ENCODE data around the gene MED25.

MED25 gene

GRCh38 chr19:49817964-49818648 lies at the start of gene MED25:
Gene MED25, plus strand, starts transcription at chr19:49818289. Its CDS starts 53 bp downstream, at chr19:49818342.
- DNase-seq = peak; percentile 85

GRCh38 chr19:49770529-49770928 lies 47.6 kb upstream of the MED25 start:
- no peak for DNase-seq

- DNase-seq = no peak
Observed at GRCh38 chr19:49771674-49772139, 46.4 kb upstream of the MED25 start.

GRCh38 chr19:49772850-49773432 lies 45.1 kb upstream of the MED25 start:
- no peak for DNase-seq

DNA sequence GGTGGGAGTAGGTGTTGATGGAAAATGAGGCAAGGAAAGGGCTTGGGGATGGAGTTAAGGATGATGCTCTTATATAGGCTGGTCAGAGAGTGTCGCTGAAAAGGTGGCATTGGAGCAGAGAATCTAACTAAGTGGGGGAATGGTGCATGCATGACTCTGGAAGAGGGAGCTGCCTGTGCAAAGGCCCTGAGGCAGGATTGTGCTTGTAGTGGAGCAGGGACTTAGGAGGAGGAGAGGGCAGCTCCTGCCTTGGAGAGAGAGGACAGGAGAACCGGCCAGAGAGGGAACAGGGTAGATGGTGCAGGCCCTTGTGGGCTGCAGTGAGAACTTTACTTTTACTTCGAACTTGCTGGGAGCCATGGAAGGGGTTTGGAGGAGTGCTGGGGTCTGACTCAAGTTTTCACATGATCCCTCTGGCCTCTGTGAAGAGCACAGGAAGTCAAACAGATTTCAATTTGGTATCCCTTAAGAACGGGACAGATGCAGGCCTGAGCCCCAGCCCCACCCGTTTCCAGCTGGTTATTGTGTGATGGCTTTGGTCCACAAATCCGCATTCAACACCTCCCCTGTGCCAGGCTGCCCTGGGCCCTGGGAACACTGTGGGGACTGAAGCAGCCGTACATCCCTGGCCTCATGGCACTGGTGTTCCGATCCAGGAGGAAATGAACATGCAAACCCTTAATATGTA lies 44.3 kb upstream of the MED25 start:
- DNase-seq = no peak

- no peak for DNase-seq
Observed at GRCh38 chr19:49774969-49775368, 43.1 kb upstream of the MED25 start.

GRCh38 chr19:49775742-49776370 lies 42.2 kb upstream of the MED25 start:
- no peak for DNase-seq

GRCh38 chr19:49776371-49776764 lies 41.7 kb upstream of the MED25 start:
- no peak for DNase-seq

DNA sequence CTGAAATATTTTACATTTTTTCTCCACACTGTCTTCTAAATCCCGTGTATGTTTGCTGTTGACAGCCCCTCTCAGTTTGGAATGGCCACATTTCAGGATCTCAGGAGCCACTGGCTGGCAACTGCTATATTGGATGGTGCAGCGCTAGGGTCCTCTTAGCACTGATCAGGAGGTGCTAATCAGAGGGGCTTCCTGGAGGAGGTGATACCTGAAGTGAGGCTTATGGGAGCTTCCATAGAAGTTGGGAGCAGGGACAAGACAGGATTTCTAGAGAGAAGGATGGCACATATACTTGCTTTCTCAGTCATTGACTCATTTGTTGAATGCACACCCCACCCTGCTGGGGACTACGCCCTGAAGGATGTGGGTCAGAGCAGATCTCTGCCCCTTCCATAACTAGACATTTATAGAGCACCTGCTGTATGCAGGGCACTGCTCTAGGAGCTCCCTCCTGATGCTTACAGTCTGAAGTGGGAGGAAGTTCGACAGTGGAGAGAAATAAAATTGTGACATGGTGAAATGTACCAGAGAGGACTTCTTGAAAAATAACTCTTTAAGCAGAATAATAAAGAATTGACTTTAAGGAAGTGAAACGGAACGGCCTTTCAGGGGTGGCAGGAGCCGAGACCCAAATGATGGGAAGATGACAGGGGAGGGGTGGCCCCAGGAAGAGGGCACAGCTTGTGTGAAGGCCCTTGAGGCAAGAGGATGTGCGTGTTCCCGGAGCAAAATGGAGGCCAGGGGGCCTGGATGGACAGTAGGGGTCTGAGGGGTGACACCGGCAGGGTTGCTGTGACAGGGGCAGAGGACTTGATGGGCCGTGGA lies 38.1 kb upstream of the MED25 start:
- DNase-seq = no peak

DNA sequence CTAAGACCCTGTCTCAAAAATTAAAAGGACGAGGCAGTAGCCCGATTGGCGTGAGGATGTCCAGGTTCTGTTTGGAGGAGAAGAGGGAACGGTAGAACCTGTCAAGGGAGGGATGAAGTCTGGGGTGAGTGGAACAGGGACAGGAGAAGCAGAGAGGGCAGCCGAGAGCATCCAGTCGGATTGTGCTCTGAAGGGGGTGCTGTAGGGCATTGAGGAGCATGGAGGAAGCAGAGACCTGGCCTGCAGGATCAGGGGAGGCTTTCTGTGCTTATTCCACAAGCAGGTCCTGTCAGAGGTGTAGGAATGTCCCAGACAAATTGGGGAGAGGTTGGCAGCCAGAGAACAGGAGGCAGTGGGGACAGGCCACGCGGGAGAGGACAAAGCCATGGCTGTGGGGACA lies 37.2 kb upstream of the MED25 start:
- DNase-seq = no peak

GRCh38 chr19:49781394-49781793 lies 36.7 kb upstream of the MED25 start:
- no peak for DNase-seq

- DNase-seq = no peak
Observed at GRCh38 chr19:49782515-49782914, 35.6 kb upstream of the MED25 start.

DNA sequence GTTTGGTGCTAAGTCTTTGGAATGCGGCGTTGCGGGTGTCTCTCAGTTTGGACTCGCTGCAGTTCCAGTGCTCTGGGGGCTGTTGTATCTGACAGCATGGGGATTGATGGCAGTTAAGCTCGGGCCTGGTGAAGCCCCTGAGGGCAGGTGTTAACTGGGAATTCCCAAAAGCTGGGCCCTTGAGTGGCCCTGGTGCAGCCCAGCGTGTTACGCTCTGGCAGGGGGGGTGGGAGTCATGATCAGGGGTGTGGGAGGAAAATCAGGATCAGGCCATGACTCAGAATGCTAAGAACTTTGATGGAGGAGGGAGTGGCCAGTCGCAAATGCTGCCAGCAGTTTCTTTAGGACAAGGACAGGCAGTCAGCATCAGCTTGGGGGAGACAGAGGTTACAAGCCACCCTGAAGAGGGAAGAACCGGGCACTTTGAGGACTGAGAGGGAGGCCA lies 31.7 kb upstream of the MED25 start:
- DNase-seq = no peak

DNA sequence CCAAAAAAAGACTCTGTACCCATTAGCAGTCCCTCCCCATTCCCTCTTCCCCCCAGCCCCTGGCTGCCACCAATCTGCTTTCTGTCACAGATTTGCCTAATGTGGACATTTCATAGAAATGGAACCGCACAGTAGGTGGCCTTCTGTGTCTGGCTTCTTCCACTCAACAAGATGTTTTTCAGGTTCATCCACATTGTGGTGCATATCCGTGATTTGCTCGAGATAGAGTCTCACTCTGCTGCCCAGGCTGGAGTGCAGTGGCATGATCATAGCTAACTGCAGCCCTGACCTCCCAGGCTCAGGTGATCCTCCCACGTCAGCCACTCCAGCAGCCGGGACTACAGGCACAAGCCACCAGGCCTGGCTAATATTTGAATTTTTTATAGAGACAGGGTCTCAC lies 30.3 kb upstream of the MED25 start:
- DNase-seq = no peak

- no peak for DNase-seq
Observed at GRCh38 chr19:49788857-49789256, 29.2 kb upstream of the MED25 start.

DNA sequence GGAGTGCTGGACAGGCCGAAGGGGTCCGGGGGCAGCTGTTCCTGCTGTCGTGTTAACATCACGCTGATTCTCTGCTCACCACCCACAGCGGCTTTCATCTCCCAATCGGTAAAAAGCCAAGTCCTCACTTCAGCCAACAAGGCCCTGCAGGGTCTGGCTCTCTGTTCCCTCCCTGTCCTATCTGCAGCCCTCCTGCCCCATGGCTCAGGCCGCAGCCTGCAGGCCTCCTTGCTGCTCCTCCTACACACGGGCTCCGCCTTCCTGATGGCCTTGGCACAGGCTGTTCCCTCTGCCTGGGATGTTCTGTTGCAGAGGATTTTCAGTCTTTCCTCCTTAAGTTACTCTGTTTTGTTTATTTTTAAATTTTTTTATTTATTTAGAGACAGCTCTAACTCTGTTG lies 27.2 kb upstream of the MED25 start:
- no peak for DNase-seq

DNA sequence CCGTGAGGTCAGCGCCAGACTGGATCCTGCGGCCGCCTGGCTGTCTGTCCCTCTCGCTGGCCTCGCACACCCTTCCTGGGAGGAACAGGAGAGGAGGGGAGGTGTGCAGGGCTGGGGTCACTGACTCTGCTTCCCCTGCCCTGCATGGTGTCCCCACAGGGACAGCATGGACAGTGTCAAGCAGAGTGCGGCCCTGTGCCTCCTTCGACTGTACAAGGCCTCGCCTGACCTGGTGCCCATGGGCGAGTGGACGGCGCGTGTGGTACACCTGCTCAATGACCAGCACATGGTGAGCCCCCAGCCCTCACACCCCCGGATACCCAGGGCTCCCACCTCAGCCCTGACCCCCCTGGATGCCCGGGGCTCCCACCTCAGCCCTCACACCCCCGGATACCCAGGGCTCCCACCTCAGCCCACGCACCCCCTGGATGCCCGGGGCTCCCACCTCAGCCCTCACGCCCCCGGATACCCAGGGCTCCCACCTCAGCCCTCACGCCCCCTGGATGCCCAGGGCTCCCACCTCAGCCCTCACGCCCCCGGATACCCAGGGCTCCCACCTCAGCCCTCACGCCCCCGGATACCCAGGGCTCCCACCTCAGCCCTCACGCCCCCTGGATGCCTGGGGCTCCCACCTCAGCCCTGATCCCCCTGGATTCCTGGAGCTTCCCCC lies 26.2 kb upstream of the MED25 start:
- no peak for DNase-seq

GRCh38 chr19:49792829-49793560 lies 25.1 kb upstream of the MED25 start:
- no peak for DNase-seq

- DNase-seq = no peak
Observed at GRCh38 chr19:49793561-49793840, 24.6 kb upstream of the MED25 start.

GRCh38 chr19:49795615-49796014 lies 22.5 kb upstream of the MED25 start:
- DNase-seq = no peak

DNA sequence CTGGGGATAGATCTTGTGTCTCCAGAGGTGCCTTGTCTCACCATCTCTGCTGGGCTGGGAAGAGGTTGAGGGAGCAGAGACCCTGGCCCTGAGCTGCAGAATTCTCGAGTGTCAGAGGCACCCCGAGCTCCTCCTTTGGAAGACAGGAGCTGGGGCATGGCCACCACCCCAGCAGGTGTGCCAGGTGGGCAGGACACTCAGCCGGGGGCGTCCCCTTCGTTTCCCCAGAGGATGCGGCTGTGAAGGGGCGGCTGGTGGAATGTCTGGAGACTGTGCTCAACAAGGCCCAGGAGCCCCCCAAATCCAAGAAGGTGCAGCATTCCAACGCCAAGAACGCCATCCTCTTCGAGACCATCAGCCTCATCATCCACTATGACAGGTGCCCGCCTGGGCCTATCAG lies 19.5 kb upstream of the MED25 start:
- no peak for DNase-seq
